SJCRH30 (cell line): ENCODE data around the gene CLEC4D. TPM values are rescaled to one million over a fixed set of nuclear protein-coding genes. Genes with fewer than 3 reads are reported as not detected.
"Not testable (repeated sequence)": the region's sequence is repeated elsewhere in the genome, so short reads cannot be mapped to it uniquely, and the experiment has no call there.

Experiments
- DNase-seq, 2 experiments: peaks; one replicate each; pipeline ENCODE4 v3.0.0-alpha.2; 2015 to 2020
- H3K27ac ChIP-seq: fragments of 250-450 bp; sonication (Bioruptor Pico); 2 replicates; pipeline ENCODE4 v1.5.1; 2020; ENCODE audit warnings: mild to moderate bottlenecking, moderate library complexity
- H3K27me3 ChIP-seq: fragments of 250-450 bp; sonication (Bioruptor Pico); 2 replicates; pipeline ENCODE4 v1.5.1; 2020; ENCODE audit warnings: mild to moderate bottlenecking, moderate library complexity
- H3K36me3 ChIP-seq: fragments of 250-450 bp; sonication (Bioruptor Pico); 2 replicates; pipeline ENCODE4 v1.5.1; 2020; ENCODE audit warnings: mild to moderate bottlenecking, moderate library complexity
- H3K4me1 ChIP-seq: fragments of 250-450 bp; sonication (Bioruptor Pico); 2 replicates; pipeline ENCODE4 v1.5.1; 2020; ENCODE audit warnings: mild to moderate bottlenecking, moderate library complexity
- H3K4me3 ChIP-seq: fragments of 250-450 bp; sonication (Bioruptor Pico); 2 replicates; pipeline ENCODE4 v1.5.1; 2020; ENCODE audit warnings: mild to moderate bottlenecking, moderate library complexity
- H3K9me3 ChIP-seq: fragments of 250-450 bp; sonication (Bioruptor Pico); replicated peaks from 2 replicates; pipeline ENCODE4 v1.5.1; 2020; ENCODE audit warnings: mild to moderate bottlenecking, moderate library complexity
- total RNA-seq: library from RNA; depleted of rRNA; stranded (reverse); fragments of >200 nt; shearing (Covaris generic); gene quantifications from 2 replicates; pipeline ENCODE4 v1.2.3, GENCODE V29; 2014; rRNA removed

The CLEC4D gene
- total RNA-seq, 1 experiment from 2014 or later = not detected

GRCh38 chr12:8554451-8555195 lies 41.3 kb downstream of the CLEC4D start:
- H3K27ac ChIP-seq = no peak overlapping the region
- no peaks in the 10 kb centered on the region for H3K4me1 ChIP-seq
- H3K27me3 ChIP-seq = no peaks in the 10 kb centered on the region
- H3K36me3 ChIP-seq = no peaks in the 10 kb centered on the region
- no peaks in the 10 kb centered on the region for H3K9me3 ChIP-seq
- no peak for DNase-seq
- no peak overlapping the region for H3K4me3 ChIP-seq

- H3K9me3 ChIP-seq = no peaks in the 10 kb centered on the region
- H3K4me1 ChIP-seq = no peaks in the 10 kb centered on the region
- DNase-seq = no peak
- no peaks in the 10 kb centered on the region for H3K27me3 ChIP-seq
- no peak overlapping the region for H3K4me3 ChIP-seq
- no peaks in the 10 kb centered on the region for H3K36me3 ChIP-seq
- H3K27ac ChIP-seq = no peak overlapping the region
These were observed 43.3 kb downstream of the CLEC4D start for GRCh38 chr12:8556531-8557097.

GRCh38 chr12:8559676-8560075 lies 46.4 kb downstream of the CLEC4D start:
- DNase-seq = no peak
- Histone ChIP-seq H3K4me3 (no peak overlapping the region), H3K4me1 (no peaks in the 10 kb centered on the region), H3K36me3 (no peaks in the 10 kb centered on the region), H3K9me3 (no peaks in the 10 kb centered on the region), H3K27ac (no peak overlapping the region), H3K27me3 (no peaks in the 10 kb centered on the region)

- DNase-seq = no peak
- no peak overlapping the region for H3K27ac ChIP-seq
- no peaks in the 10 kb centered on the region for H3K27me3 ChIP-seq
- no peak overlapping the region for H3K4me3 ChIP-seq
- no peaks in the 10 kb centered on the region for H3K4me1 ChIP-seq
- H3K9me3 ChIP-seq = no peaks in the 10 kb centered on the region
- no peaks in the 10 kb centered on the region for H3K36me3 ChIP-seq
These were observed 47.7 kb downstream of the CLEC4D start for GRCh38 chr12:8561011-8561410.

GRCh38 chr12:8562310-8562709 lies 49.0 kb downstream of the CLEC4D start:
- no peak for DNase-seq
- H3K27me3 ChIP-seq = no peaks in the 10 kb centered on the region

GRCh38 chr12:8563356-8563755 lies 50.1 kb downstream of the CLEC4D start:
- H3K27ac ChIP-seq = no peak overlapping the region
- H3K36me3 ChIP-seq = no peaks in the 10 kb centered on the region
- H3K4me3 ChIP-seq = no peak overlapping the region
- H3K27me3 ChIP-seq = no peaks in the 10 kb centered on the region
- DNase-seq = no peak
- H3K9me3 ChIP-seq = no peaks in the 10 kb centered on the region
- H3K4me1 ChIP-seq = no peaks in the 10 kb centered on the region

More at GRCh38 chr12:8562310-8562709, 49.0 kb downstream of the CLEC4D start:
- Histone ChIP-seq H3K4me3 (no peak overlapping the region), H3K36me3 (no peaks in the 10 kb centered on the region), H3K9me3 (no peaks in the 10 kb centered on the region), H3K4me1 (no peaks in the 10 kb centered on the region), H3K27ac (no peak overlapping the region)

- no peaks in the 10 kb centered on the region for H3K36me3 ChIP-seq
- no peaks in the 10 kb centered on the region for H3K4me1 ChIP-seq
- no peaks in the 10 kb centered on the region for H3K9me3 ChIP-seq
- H3K4me3 ChIP-seq = no peak overlapping the region
- no peak for DNase-seq
- no peaks in the 10 kb centered on the region for H3K27me3 ChIP-seq
- H3K27ac ChIP-seq = no peak overlapping the region
These were observed 51.4 kb downstream of the CLEC4D start for GRCh38 chr12:8564656-8565055.

- H3K36me3 ChIP-seq, H3K27ac ChIP-seq, H3K4me1 ChIP-seq, H3K9me3 ChIP-seq, H3K27me3 ChIP-seq, DNase-seq, H3K4me3 ChIP-seq: not testable (repeated sequence)
These were observed 52.7 kb downstream of the CLEC4D start for GRCh38 chr12:8566052-8566451.

GRCh38 chr12:8566525-8566924 lies 53.2 kb downstream of the CLEC4D start:
- no peak overlapping the region for H3K27ac ChIP-seq
- no peaks in the 10 kb centered on the region for H3K36me3 ChIP-seq
- no peaks in the 10 kb centered on the region for H3K27me3 ChIP-seq
- H3K4me1 ChIP-seq = no peaks in the 10 kb centered on the region
- no peak for DNase-seq
- no peaks in the 10 kb centered on the region for H3K9me3 ChIP-seq
- H3K4me3 ChIP-seq = no peak overlapping the region

Other genes with a start within 250 kb of the CLEC4D start
- gene CLEC6A, start 57.5 kb upstream of the CLEC4D start, total RNA-seq = not detected in 2 replicates
- gene CLEC4E, start 27.4 kb downstream of the CLEC4D start, total RNA-seq = not detected in 2 replicates
- not detected in 2 replicates for gene AICDA, start 99.4 kb downstream of the CLEC4D start, total RNA-seq
- 0.23 TPM in 1 of 2 replicates, not detected in the other for gene MFAP5, start 149.3 kb downstream of the CLEC4D start, total RNA-seq
- 47.7 and 63.1 TPM in 2 replicates for gene RIMKLB, start 184.5 kb downstream of the CLEC4D start, total RNA-seq